Colonic mucosa (tissue), 4 donors: ENCODE measurements around the gene HBE1. TPM values are rescaled to one million over a fixed set of nuclear protein-coding genes. Genes with fewer than 3 reads are reported as not detected.

Experiments
- DNase-seq: peaks from one replicate; pipeline ENCODE4 v3.0.0-alpha.2; 2020
- H3K27ac ChIP-seq: fragments of 200-600 bp; one replicate; pipeline ENCODE4 v1.8.0; 2021
- H3K27me3 ChIP-seq: fragments of 200-600 bp; one replicate; pipeline ENCODE4 v1.8.0; 2021
- H3K36me3 ChIP-seq: fragments of 200-600 bp; one replicate; pipeline ENCODE4 v1.8.0; 2021
- H3K4me1 ChIP-seq: fragments of 200-600 bp; one replicate; pipeline ENCODE4 v1.8.0; 2021; ENCODE audit warnings: mild to moderate bottlenecking
- H3K4me3 ChIP-seq: fragments of 200-600 bp; one replicate; pipeline ENCODE4 v1.8.0; 2021
- H3K9ac ChIP-seq, 2 donors: one replicate each; pipeline ENCODE4 v1.7.0; 2013; ENCODE audit warnings: control low read depth in 2 of 2, low read depth in 2 of 2, low read length in 2 of 2
- H3K9me3 ChIP-seq: fragments of 200-600 bp; one replicate; pipeline ENCODE4 v1.8.0; 2021
- intact Hi-C: fragments of 100-400 bp; cut with DNase I; formaldehyde crosslinking; loops from one replicate; pipeline ENCODE4 v1.14.1; 2022
- total RNA-seq, 2 donors: library from RNA; stranded (reverse); fragmentation: NEBNext Ultra II Directional in 1 of 2; extraction: Animal tissue kit (Norgen Biotek cat#: 25700) in 1 of 2; gene quantifications; one replicate each; pipeline ENCODE4 v1.2.1, GENCODE V29; 2021
- TF ChIP-seq, protein P1 (sequence below): fragments of 200-600 bp; IDR thresholded peaks from one replicate; pipeline ENCODE4 v1.8.0; 2022; ENCODE audit warnings: antibody characterized with exemption, mild to moderate bottlenecking
- donor health status: healthy.
- donor health status: DM: no; HTN: no; CAD: no.
- donor health status: DM: no; HTN: no; CAD: no.

HBE1 gene
- total RNA-seq, 2 donors from 2014 or later = 4.0 TPM; not detected in 1

DNA sequence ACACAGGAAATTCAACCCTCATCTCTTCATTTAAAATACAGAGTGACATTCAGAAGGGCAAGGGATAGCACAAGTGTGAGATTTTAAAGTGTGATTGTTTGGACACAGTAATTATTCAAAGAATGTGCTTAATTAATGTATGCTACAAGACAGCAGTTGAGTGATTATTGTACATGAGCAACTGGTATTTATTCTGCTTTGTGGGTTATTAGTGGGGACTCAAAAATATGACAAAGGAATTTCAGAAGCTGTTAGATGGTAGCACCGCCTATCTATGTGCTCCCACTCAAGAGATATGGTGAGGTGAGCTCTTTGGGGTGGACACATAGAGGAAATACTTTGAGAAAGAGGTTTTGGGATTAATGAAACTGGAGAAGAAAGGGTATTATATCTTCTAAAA lies 29.7 kb downstream of the HBE1 start:
- Histone ChIP-seq H3K9me3 (no peaks in the 10 kb centered on the region), H3K9ac (no peak overlapping the region), H3K4me3 (no peak overlapping the region), H3K4me1 (no peaks in the 10 kb centered on the region), H3K27ac (no peak overlapping the region), H3K36me3 (no peaks in the 10 kb centered on the region), H3K27me3 (no peaks in the 10 kb centered on the region)
- intact Hi-C loops = no loop called here
- TF ChIP-seq, protein P1, sequence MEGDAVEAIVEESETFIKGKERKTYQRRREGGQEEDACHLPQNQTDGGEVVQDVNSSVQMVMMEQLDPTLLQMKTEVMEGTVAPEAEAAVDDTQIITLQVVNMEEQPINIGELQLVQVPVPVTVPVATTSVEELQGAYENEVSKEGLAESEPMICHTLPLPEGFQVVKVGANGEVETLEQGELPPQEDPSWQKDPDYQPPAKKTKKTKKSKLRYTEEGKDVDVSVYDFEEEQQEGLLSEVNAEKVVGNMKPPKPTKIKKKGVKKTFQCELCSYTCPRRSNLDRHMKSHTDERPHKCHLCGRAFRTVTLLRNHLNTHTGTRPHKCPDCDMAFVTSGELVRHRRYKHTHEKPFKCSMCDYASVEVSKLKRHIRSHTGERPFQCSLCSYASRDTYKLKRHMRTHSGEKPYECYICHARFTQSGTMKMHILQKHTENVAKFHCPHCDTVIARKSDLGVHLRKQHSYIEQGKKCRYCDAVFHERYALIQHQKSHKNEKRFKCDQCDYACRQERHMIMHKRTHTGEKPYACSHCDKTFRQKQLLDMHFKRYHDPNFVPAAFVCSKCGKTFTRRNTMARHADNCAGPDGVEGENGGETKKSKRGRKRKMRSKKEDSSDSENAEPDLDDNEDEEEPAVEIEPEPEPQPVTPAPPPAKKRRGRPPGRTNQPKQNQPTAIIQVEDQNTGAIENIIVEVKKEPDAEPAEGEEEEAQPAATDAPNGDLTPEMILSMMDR = no peak
- DNase-seq = no peak

DNA sequence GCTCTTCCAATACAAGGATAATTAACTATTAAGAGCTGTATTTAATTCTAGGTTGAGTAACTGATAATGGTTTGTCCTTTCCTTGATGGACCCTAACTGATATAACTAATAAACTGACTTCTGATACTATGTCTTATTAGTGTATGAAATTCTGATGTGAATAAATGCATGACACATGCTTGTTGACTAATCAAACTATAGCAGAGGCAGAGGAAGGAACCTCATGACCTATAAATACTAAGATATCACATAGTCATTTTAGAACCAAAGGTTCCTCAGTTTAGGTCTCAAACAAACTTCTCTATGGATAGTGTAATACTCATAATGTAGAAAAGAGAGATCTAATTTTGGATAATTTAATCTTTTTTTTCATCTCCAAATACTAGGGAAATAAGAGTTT lies 30.7 kb downstream of the HBE1 start:
- Histone ChIP-seq H3K4me3 (no peak overlapping the region), H3K27me3 (no peaks in the 10 kb centered on the region), H3K27ac (no peak overlapping the region), H3K9me3 (no peaks in the 10 kb centered on the region), H3K9ac (no peak overlapping the region), H3K4me1 (no peaks in the 10 kb centered on the region), H3K36me3 (no peaks in the 10 kb centered on the region)
- TF ChIP-seq, protein P1 = no peak
- DNase-seq = no peak
- intact Hi-C loops = no loop called here

DNA sequence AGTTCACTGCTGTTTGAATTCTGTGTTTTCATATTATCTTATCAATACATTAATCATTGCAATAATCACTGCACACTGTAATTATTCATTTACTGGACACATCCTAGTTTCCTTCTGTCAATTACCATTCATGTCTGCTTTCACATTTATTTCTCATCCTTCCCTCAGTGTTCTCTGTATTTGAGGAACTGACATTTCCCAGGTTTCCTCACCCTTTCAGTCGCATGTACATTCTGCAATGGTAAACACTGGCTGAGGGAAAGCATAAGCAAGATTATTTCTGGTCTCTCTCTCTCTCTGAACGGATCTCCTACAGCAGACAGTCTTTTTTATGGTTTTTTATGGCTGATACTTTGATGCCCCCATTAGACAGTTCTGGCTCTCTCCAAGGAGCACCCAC lies 31.3 kb downstream of the HBE1 start:
- intact Hi-C loops = no loop called here
- Histone ChIP-seq H3K27ac (no peak overlapping the region), H3K27me3 (no peaks in the 10 kb centered on the region), H3K9me3 (no peaks in the 10 kb centered on the region), H3K4me1 (no peaks in the 10 kb centered on the region), H3K36me3 (no peaks in the 10 kb centered on the region), H3K4me3 (no peak overlapping the region), H3K9ac (no peak overlapping the region)
- TF ChIP-seq, protein P1 = no peak
- DNase-seq = no peak

DNA sequence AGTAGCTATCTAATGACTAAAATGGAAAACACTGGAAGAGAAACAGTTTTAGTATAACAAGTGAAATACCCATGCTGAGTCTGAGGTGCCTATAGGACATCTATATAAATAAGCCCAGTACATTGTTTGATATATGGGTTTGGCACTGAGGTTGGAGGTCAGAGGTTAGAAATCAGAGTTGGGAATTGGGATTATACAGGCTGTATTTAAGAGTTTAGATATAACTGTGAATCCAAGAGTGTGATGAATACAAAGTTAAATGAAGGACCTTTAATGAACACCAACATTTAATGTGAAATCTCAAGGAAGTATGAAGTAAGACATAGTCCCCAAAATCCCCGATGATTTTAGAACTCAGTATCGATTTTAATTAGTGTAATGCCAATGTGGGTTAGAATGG lies 32.3 kb downstream of the HBE1 start:
- H3K27ac ChIP-seq = no peak overlapping the region
- no peak for DNase-seq
- H3K36me3 ChIP-seq = no peaks in the 10 kb centered on the region
- TF ChIP-seq, protein P1 = no peak
- no peak overlapping the region for H3K4me3 ChIP-seq
- no peak overlapping the region for H3K9ac ChIP-seq
- intact Hi-C loops = no loop called here
- H3K4me1 ChIP-seq = no peaks in the 10 kb centered on the region
- H3K9me3 ChIP-seq = no peaks in the 10 kb centered on the region
- no peaks in the 10 kb centered on the region for H3K27me3 ChIP-seq

DNA sequence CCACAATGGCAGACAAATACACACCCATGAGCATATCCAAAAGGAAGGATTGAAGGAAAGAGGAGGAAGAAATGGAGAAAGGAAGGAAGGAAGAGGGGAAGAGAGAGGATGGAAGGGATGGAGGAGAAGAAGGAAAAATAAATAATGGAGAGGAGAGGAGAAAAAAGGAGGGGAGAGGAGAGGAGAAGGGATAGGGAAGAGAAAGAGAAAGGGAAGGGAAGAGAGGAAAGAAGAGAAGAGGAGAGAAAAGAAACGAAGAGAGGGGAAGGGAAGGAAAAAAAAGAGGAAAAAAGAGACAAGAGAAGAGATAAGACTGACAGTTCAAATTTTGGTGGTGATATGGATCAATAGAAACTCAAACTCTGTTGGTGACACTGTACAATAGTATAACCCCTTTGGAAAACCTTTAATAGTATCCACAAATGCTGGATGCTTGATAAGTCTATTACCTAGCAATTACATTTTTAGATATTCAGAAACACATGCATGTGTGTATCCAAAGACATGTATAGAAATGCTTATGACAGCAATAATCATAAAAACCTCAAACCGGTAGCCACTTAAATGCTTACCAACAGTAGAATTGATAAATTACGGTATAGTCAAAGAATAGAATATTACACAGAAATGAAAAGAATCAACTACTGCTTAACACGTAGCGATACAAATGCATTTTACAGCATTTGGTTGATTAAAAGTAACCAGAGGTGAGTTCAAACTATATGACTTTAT lies 34.2 kb downstream of the HBE1 start:
- intact Hi-C loops = no loop called here
- DNase-seq = no peak
- Histone ChIP-seq H3K9me3 (no peaks in the 10 kb centered on the region), H3K27me3 (no peaks in the 10 kb centered on the region), H3K4me1 (no peaks in the 10 kb centered on the region), H3K27ac (no peak overlapping the region), H3K9ac (no peak overlapping the region), H3K4me3 (no peak overlapping the region), H3K36me3 (no peaks in the 10 kb centered on the region)
- TF ChIP-seq, protein P1 = no peak
